DMS53 (cell line): ENCODE results near the gene QRFPR.
A peak's percentile ranks its signal among the peaks of the same experiment; 100 is the strongest.
"Not testable (repeated sequence)": the region's sequence is repeated elsewhere in the genome, so short reads cannot be mapped to it uniquely, and the experiment has no call there.

Experiments used
- DNase-seq: peaks from one replicate; lab custom pipeline; 2025; lab: John Stamatoyannopoulos, UW

Gene QRFPR

GRCh38 chr4:121380776-121381462, at the start of gene QRFPR:
QRFPR (minus strand) TSS chr4:121381018; CDS start chr4:121380647, 371 bp downstream.
- DNase-seq, result no peak

GRCh38 chr4:121428721-121429120, 47.9 kb upstream of the QRFPR start:
- DNase-seq, result peak; percentile 29

GRCh38 chr4:121421594-121421993, 40.8 kb upstream of the QRFPR start:
- peak; percentile 39 for DNase-seq

- peak; percentile 36 for DNase-seq
Measured at GRCh38 chr4:121411151-121411744, 30.4 kb upstream of the QRFPR start.

GRCh38 chr4:121408567-121408966, 27.7 kb upstream of the QRFPR start:
- DNase-seq, result not testable (repeated sequence)

GRCh38 chr4:121400632-121401031, 19.8 kb upstream of the QRFPR start:
- no peak for DNase-seq

- DNase-seq, result peak; percentile 64
Measured at GRCh38 chr4:121397941-121398601, 17.3 kb upstream of the QRFPR start.

GRCh38 chr4:121397434-121397833, 16.6 kb upstream of the QRFPR start:
- no peak for DNase-seq

GRCh38 chr4:121392426-121393086, 11.7 kb upstream of the QRFPR start:
- DNase-seq, result no peak

GRCh38 chr4:121390335-121390734, 9.5 kb upstream of the QRFPR start:
- no peak for DNase-seq

GRCh38 chr4:121379276-121379675, 1.5 kb downstream of the QRFPR start:
- DNase-seq, result no peak

GRCh38 chr4:121377076-121377475, 3.7 kb downstream of the QRFPR start:
- DNase-seq, result no peak

- DNase-seq, result peak; percentile 4
Measured at GRCh38 chr4:121376556-121376955, 4.3 kb downstream of the QRFPR start.

- no peak for DNase-seq
Measured at GRCh38 chr4:121376097-121376496, 4.7 kb downstream of the QRFPR start.

GRCh38 chr4:121375262-121375661, 5.6 kb downstream of the QRFPR start:
- DNase-seq, result no peak

GRCh38 chr4:121373841-121374240, 7.0 kb downstream of the QRFPR start:
- DNase-seq, result no peak

- DNase-seq, result peak; percentile 63
Measured at GRCh38 chr4:121370729-121371325, 10.0 kb downstream of the QRFPR start.

- DNase-seq, result peak; percentile 1
Measured at GRCh38 chr4:121360495-121360894, 20.3 kb downstream of the QRFPR start.

GRCh38 chr4:121358473-121358872, 22.3 kb downstream of the QRFPR start:
- DNase-seq, result peak; percentile 49

GRCh38 chr4:121353213-121353612, 27.6 kb downstream of the QRFPR start:
- no peak for DNase-seq

GRCh38 chr4:121344098-121344497, 36.7 kb downstream of the QRFPR start:
- DNase-seq, result no peak

GRCh38 chr4:121340247-121340646, 40.6 kb downstream of the QRFPR start:
- DNase-seq, result no peak
